ENCODE data around the gene RAB3IL1.

GRCh38 chr11:61940466-61940865 lies 23.1 kb upstream of the RAB3IL1 start:
- TF ChIP-seq, protein P1, sequence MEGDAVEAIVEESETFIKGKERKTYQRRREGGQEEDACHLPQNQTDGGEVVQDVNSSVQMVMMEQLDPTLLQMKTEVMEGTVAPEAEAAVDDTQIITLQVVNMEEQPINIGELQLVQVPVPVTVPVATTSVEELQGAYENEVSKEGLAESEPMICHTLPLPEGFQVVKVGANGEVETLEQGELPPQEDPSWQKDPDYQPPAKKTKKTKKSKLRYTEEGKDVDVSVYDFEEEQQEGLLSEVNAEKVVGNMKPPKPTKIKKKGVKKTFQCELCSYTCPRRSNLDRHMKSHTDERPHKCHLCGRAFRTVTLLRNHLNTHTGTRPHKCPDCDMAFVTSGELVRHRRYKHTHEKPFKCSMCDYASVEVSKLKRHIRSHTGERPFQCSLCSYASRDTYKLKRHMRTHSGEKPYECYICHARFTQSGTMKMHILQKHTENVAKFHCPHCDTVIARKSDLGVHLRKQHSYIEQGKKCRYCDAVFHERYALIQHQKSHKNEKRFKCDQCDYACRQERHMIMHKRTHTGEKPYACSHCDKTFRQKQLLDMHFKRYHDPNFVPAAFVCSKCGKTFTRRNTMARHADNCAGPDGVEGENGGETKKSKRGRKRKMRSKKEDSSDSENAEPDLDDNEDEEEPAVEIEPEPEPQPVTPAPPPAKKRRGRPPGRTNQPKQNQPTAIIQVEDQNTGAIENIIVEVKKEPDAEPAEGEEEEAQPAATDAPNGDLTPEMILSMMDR (IDR thresholded peaks at IDR 0.05): no peak
- TF ChIP-seq POLR2AphosphoS5 (IDR thresholded peaks at IDR 0.05): no peak

Data from breast epithelium (tissue), 3 donors.